ENCODE results near the gene ATP8A1.
A peak's percentile ranks its signal among the peaks of the same experiment; 100 is the strongest.

Gene ATP8A1

DNA sequence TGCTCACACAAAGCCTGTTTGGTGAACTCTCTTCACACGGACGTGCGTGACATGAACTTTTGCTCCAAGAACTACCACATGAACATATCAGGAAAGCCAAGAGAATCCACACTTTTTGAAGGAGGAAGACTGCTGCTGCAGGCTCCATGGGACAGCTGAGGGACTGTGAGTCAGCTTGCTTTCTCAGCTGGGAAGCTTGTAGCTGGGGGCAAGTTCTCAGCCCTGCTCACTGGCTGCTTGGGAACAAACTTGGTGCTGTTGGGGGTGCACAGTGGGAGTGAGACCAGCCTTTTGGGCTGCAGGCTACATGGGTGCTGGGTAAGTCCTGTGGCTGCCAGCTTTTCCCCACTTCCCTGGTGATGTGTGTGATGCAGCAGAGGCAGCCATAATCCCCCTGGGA lies 123.9 kb downstream of the ATP8A1 start:
- H3K36me3 ChIP-seq (ENCODE audit: insufficient read depth, insufficient read length, low read length): no peaks in the 10 kb centered on the region
- no peak overlapping the region for H3K9ac ChIP-seq (ENCODE audit: insufficient read length, low read depth)
- H3K4me3 ChIP-seq (ENCODE audit: insufficient read length, low read depth): no peak overlapping the region
- H3K27me3 ChIP-seq (ENCODE audit: insufficient read depth, insufficient read length): no peaks in the 10 kb centered on the region
- no peaks in the 10 kb centered on the region for H3K9me3 ChIP-seq (ENCODE audit: insufficient read depth, low read length)
- DNase-seq (ENCODE audit: low read depth, low spot score): no peak
- TF ChIP-seq YY1 (IDR thresholded peaks at IDR 0.05; ENCODE audit: insufficient read depth, insufficient read length) (no peak), ZNF274 (IDR thresholded peaks at IDR 0.05; ENCODE audit: low read depth, low read length) (no peak), SUZ12 (IDR thresholded peaks at IDR 0.05; ENCODE audit: extremely low read depth, insufficient read depth, insufficient read length) (no peak)
- no peaks in the 10 kb centered on the region for H3K4me1 ChIP-seq (ENCODE audit: insufficient read depth, insufficient read length)

DNA sequence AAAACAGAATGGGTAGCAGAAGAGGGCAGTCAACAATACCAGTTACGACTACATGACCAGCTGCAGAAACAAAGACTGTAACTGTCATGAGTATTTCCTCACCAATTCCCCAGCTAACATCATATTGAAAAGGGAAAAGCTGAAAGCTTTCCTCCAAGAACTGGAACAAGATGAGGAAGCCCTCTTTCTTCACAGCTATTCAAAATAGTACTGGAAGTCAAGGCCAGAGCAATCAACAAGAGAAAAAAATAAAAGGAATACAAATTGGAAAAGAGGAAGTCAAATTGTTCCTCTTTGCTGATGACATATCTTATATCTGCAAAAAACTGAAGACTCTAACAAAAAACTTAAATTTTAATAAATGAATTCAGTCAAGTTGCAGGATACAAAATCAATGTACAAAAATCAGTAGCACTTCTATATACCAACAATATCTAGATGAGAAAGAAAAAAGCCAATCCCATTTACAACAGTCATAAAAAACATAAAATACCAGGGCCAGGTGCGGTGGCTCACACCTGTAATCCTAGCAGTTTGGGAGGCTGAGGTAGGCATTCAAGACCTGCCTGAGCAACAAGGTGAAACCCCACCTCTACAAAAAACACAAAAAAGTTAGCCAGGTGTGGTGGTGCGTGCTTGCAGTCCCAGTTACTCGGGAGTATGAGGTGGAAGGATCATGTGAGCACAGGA lies 125.4 kb downstream of the ATP8A1 start:
- Histone ChIP-seq H3K4me3 (ENCODE audit: insufficient read length, low read depth) (no peak overlapping the region), H3K36me3 (ENCODE audit: insufficient read depth, insufficient read length, low read length) (no peaks in the 10 kb centered on the region), H3K4me1 (ENCODE audit: insufficient read depth, insufficient read length) (no peaks in the 10 kb centered on the region), H3K9ac (ENCODE audit: insufficient read length, low read depth) (no peak overlapping the region), H3K9me3 (ENCODE audit: insufficient read depth, low read length) (no peaks in the 10 kb centered on the region), H3K27me3 (ENCODE audit: insufficient read depth, insufficient read length) (no peaks in the 10 kb centered on the region)
- no peak for DNase-seq (ENCODE audit: low read depth, low spot score)
- TF ChIP-seq ZNF274 (IDR thresholded peaks at IDR 0.05; ENCODE audit: low read depth, low read length) (no peak), YY1 (IDR thresholded peaks at IDR 0.05; ENCODE audit: insufficient read depth, insufficient read length) (no peak), SUZ12 (IDR thresholded peaks at IDR 0.05; ENCODE audit: extremely low read depth, insufficient read depth, insufficient read length) (no peak)

DNA sequence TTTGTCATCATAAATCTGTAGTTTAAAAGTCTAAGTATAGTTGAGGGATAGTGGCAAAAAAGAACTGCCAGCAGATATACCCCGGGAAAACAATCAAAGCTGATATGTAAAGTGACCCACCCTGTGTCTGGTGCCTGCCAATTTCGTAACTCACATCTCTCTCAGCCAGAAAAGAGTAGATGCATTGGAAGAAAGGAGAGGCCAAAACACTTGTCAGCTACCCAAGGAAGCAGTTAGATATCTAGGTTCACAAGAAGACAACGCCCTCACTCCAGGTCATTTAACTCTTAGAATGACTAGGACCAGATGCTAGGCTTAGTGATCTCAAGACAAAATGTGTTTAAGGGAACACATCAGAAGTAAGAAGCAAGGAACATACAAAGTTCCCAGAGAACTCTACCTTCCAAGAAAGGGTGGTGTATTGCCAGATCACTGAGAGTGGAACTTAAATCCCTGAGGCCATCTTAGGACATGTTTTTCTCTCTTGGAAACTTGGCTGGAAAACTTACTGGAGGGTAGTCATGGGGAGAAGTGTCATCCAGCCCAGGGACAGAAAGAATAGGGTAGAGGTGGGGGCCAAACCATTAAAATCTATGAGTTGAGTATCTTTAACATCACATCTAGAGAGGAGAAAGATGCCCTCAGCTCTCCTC lies 133.7 kb downstream of the ATP8A1 start:
- no peaks in the 10 kb centered on the region for H3K9me3 ChIP-seq (ENCODE audit: insufficient read depth, low read length)
- no peaks in the 10 kb centered on the region for H3K36me3 ChIP-seq (ENCODE audit: insufficient read depth, insufficient read length, low read length)
- H3K27me3 ChIP-seq (ENCODE audit: insufficient read depth, insufficient read length): no peaks in the 10 kb centered on the region
- no peak for TF ChIP-seq YY1 (IDR thresholded peaks at IDR 0.05; ENCODE audit: insufficient read depth, insufficient read length)
- TF ChIP-seq SUZ12 (IDR thresholded peaks at IDR 0.05; ENCODE audit: extremely low read depth, insufficient read depth, insufficient read length): no peak
- no peak for TF ChIP-seq ZNF274 (IDR thresholded peaks at IDR 0.05; ENCODE audit: low read depth, low read length)
- DNase-seq (ENCODE audit: low read depth, low spot score): no peak
- H3K9ac ChIP-seq (ENCODE audit: insufficient read length, low read depth): no peak overlapping the region
- H3K4me3 ChIP-seq (ENCODE audit: insufficient read length, low read depth): no peak overlapping the region
- H3K4me1 ChIP-seq (ENCODE audit: insufficient read depth, insufficient read length): no peaks in the 10 kb centered on the region

DNA sequence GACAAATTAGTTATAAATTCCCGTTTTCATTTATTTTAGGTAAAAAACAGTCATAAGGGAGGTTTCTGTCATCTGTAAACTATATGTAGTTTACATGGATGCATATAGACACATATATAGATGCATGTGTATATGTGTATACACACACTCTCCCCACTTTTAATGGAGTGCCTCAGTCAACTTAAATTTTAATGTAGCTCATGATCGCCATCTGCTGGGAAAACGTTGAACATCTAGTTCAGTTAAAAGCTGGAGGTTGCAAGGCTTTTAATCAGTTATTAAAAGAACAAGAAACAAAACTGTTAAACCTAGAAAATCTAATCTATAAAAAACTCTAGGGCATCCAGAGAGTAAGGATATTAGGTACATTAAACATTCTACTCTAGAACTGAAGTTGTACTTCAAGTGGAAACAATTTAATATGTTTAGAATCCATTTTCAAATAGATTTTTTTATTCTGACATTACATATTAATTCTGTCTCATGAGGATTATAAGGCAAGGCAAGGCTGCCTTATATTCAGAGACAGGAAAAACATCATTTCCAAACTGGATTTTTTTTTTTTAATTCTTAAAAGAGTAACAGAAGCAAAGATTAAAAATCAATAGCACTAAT lies 137.0 kb downstream of the ATP8A1 start:
- H3K36me3 ChIP-seq (ENCODE audit: insufficient read depth, insufficient read length, low read length): no peaks in the 10 kb centered on the region
- H3K27me3 ChIP-seq (ENCODE audit: insufficient read depth, insufficient read length): peaks cover 5% of the 10 kb centered on the region
- H3K4me1 ChIP-seq (ENCODE audit: insufficient read depth, insufficient read length): no peaks in the 10 kb centered on the region
- no peak for TF ChIP-seq SUZ12 (IDR thresholded peaks at IDR 0.05; ENCODE audit: extremely low read depth, insufficient read depth, insufficient read length)
- TF ChIP-seq ZNF274 (IDR thresholded peaks at IDR 0.05; ENCODE audit: low read depth, low read length): no peak
- no peak for TF ChIP-seq YY1 (IDR thresholded peaks at IDR 0.05; ENCODE audit: insufficient read depth, insufficient read length)
- H3K9me3 ChIP-seq (ENCODE audit: insufficient read depth, low read length): no peaks in the 10 kb centered on the region
- no peak overlapping the region for H3K4me3 ChIP-seq (ENCODE audit: insufficient read length, low read depth)
- peak; percentile 47 for DNase-seq (ENCODE audit: low read depth, low spot score)
- H3K9ac ChIP-seq (ENCODE audit: insufficient read length, low read depth): no peak overlapping the region

DNA sequence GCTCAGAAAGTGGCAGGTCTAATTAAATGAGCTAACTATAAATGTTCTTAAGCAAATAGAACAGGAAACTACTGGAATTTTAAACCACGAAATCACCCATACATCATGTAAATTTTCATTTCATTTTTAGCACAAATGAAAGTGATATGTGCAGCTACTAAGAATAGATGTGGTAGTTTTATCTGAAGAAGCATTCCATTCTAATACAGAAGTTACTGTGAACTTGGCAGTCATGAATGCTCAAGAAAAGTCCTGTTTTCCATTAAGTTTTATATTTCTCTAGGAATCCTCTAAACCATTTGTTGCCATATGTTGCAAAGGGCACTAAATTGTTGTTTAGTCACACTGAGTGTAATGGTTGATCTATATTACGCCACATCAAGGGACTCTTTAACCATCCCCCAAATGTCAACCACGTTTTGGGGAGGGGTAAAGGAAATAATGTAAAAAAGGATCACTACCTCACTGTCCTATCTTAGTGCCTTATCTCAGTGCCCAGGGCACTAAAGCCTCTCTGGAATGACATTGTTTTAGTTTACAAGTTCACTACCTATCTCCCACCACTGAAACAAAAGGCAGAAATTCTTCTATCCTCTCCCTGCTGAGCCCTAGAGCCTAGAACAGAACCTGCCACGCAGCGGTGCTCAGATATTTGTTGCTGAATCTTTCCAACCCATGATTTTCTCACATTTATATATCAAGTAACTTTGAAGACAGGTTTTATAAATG lies 141.6 kb downstream of the ATP8A1 start:
- Histone ChIP-seq H3K9ac (ENCODE audit: insufficient read length, low read depth) (no peak overlapping the region), H3K27me3 (ENCODE audit: insufficient read depth, insufficient read length) (peaks cover 5% of the 10 kb centered on the region), H3K4me3 (ENCODE audit: insufficient read length, low read depth) (no peak overlapping the region), H3K4me1 (ENCODE audit: insufficient read depth, insufficient read length) (no peaks in the 10 kb centered on the region), H3K36me3 (ENCODE audit: insufficient read depth, insufficient read length, low read length) (no peaks in the 10 kb centered on the region), H3K9me3 (ENCODE audit: insufficient read depth, low read length) (no peaks in the 10 kb centered on the region)
- TF ChIP-seq SUZ12 (IDR thresholded peaks at IDR 0.05; ENCODE audit: extremely low read depth, insufficient read depth, insufficient read length) (no peak), ZNF274 (IDR thresholded peaks at IDR 0.05; ENCODE audit: low read depth, low read length) (no peak), YY1 (IDR thresholded peaks at IDR 0.05; ENCODE audit: insufficient read depth, insufficient read length) (no peak)
- DNase-seq (ENCODE audit: low read depth, low spot score): peak; percentile 46

DNA sequence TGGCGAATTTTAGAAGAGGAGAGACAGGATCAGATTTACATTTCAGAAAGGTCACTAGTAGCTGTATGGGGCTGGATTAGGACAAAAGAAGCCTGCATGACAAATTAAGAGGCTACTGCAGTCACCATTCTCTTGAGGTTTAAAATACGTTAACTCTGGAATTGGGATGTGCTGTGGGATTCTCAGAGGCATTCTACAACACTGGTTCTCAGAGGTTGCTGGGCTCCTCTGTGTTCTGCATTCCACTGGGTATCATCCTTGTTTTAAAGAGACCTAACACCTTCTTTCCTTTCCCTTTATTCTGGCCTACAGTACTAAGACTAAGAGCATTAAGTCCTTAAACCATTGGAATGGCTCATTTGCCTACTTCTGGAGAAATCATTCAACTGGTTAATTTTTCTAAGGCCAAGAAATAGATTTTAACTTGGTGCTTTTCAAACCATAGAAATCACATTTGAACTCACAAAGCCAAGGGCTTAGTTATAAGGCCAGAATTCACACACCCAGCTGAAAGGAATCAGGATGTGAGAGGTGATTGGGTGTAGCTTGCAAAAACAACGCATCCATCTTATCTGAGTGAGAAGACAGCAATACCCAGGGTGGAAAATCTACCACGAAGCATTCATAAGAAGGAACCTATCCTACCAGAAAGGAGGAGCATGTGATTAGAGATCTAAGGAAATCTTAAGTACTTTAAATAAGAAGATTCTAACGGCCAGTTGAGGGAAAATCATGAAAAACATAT lies 143.0 kb downstream of the ATP8A1 start:
- H3K4me3 ChIP-seq (ENCODE audit: insufficient read length, low read depth): no peak overlapping the region
- peak; percentile 18 for DNase-seq (ENCODE audit: low read depth, low spot score)
- H3K9ac ChIP-seq (ENCODE audit: insufficient read length, low read depth): no peak overlapping the region
- H3K36me3 ChIP-seq (ENCODE audit: insufficient read depth, insufficient read length, low read length): no peaks in the 10 kb centered on the region
- H3K9me3 ChIP-seq (ENCODE audit: insufficient read depth, low read length): no peaks in the 10 kb centered on the region
- H3K27me3 ChIP-seq (ENCODE audit: insufficient read depth, insufficient read length): peaks cover 5% of the 10 kb centered on the region
- H3K4me1 ChIP-seq (ENCODE audit: insufficient read depth, insufficient read length): no peaks in the 10 kb centered on the region
- TF ChIP-seq ZNF274 (IDR thresholded peaks at IDR 0.05; ENCODE audit: low read depth, low read length) (no peak), SUZ12 (IDR thresholded peaks at IDR 0.05; ENCODE audit: extremely low read depth, insufficient read depth, insufficient read length) (no peak), YY1 (IDR thresholded peaks at IDR 0.05; ENCODE audit: insufficient read depth, insufficient read length) (no peak)

Measured in NT2/D1 (cell line).